ENCODE results near the gene NFIC.

NFIC gene

GRCh38 chr19:3455393-3455955 is 89.1 kb downstream of the NFIC start:
- Histone ChIP-seq H3K9ac (ENCODE audit: low read length) (no peak overlapping the region), H3K27me3 (replicated peaks; ENCODE audit: insufficient read depth, low read length) (peaks cover 82% of the 10 kb centered on the region), H2AFZ (ENCODE audit: low read length) (no peak overlapping the region), H3K36me3 (replicated peaks; ENCODE audit: insufficient read depth, low read length) (no peaks in the 10 kb centered on the region), H4K20me1 (ENCODE audit: insufficient read depth, low read length) (no peaks in the 10 kb centered on the region), H3F3A (ENCODE audit: insufficient read depth, low read length) (no peaks in the 10 kb centered on the region), H3K4me2 (ENCODE audit: low read depth, low read length) (no peak overlapping the region), H3K27ac (ENCODE audit: low read length) (no peak overlapping the region), H3K79me2 (ENCODE audit: low read length) (no peaks in the 10 kb centered on the region), H3K4me3 (ENCODE audit: low read length) (no peak overlapping the region), H3K4me1 (ENCODE audit: low read length) (peaks cover 25% of the 10 kb centered on the region), H3K9me2 (replicated peaks; ENCODE audit: insufficient read depth, low read length) (no peaks in the 10 kb centered on the region), H3K9me3 (replicated peaks; ENCODE audit: insufficient read depth, low read length) (no peaks in the 10 kb centered on the region)
- DNase-seq: no peak
- TF ChIP-seq CTCF (IDR thresholded peaks at IDR 0.05; ENCODE audit: low read length): no peak
- no peak for TF ChIP-seq EZH2phosphoT487 (IDR thresholded peaks at IDR 0.05; ENCODE audit: low read length)
- no peak for TF ChIP-seq EZH2 (optimal IDR thresholded peaks at IDR 0.05; ENCODE audit: low read depth, low read length)

GRCh38 chr19:3455960-3456601 is 89.7 kb downstream of the NFIC start:
- no peak overlapping the region for H3K9ac ChIP-seq (ENCODE audit: low read length)
- H3K4me3 ChIP-seq (ENCODE audit: low read length): no peak overlapping the region
- no peak overlapping the region for H3K4me2 ChIP-seq (ENCODE audit: low read depth, low read length)
- no peaks in the 10 kb centered on the region for H3K9me3 ChIP-seq (replicated peaks; ENCODE audit: insufficient read depth, low read length)
- H2AFZ ChIP-seq (ENCODE audit: low read length): no peak overlapping the region
- H3K27ac ChIP-seq (ENCODE audit: low read length): no peak overlapping the region
- H3F3A ChIP-seq (ENCODE audit: insufficient read depth, low read length): no peaks in the 10 kb centered on the region
- no peak for DNase-seq
- peaks cover 88% of the 10 kb centered on the region for H3K27me3 ChIP-seq (replicated peaks; ENCODE audit: insufficient read depth, low read length)
- H3K9me2 ChIP-seq (replicated peaks; ENCODE audit: insufficient read depth, low read length): no peaks in the 10 kb centered on the region
- H3K79me2 ChIP-seq (ENCODE audit: low read length): no peaks in the 10 kb centered on the region
- H3K4me1 ChIP-seq (ENCODE audit: low read length): peaks cover 20% of the 10 kb centered on the region
- no peaks in the 10 kb centered on the region for H3K36me3 ChIP-seq (replicated peaks; ENCODE audit: insufficient read depth, low read length)
- H4K20me1 ChIP-seq (ENCODE audit: insufficient read depth, low read length): no peaks in the 10 kb centered on the region
- TF ChIP-seq CTCF (IDR thresholded peaks at IDR 0.05; ENCODE audit: low read length): no peak

GRCh38 chr19:3456925-3457527 is 90.6 kb downstream of the NFIC start:
- H3K4me3 ChIP-seq (ENCODE audit: low read length): no peak overlapping the region
- no peak overlapping the region for H3K4me2 ChIP-seq (ENCODE audit: low read depth, low read length)
- H3K36me3 ChIP-seq (replicated peaks; ENCODE audit: insufficient read depth, low read length): no peaks in the 10 kb centered on the region
- peaks cover 19% of the 10 kb centered on the region for H3K4me1 ChIP-seq (ENCODE audit: low read length)
- no peaks in the 10 kb centered on the region for H3K9me2 ChIP-seq (replicated peaks; ENCODE audit: insufficient read depth, low read length)
- TF ChIP-seq EZH2phosphoT487 (IDR thresholded peaks at IDR 0.05; ENCODE audit: low read length) (no peak), EZH2 (optimal IDR thresholded peaks at IDR 0.05; ENCODE audit: low read depth, low read length) (no peak), CTCF (IDR thresholded peaks at IDR 0.05; ENCODE audit: low read length) (no peak)
- H3K27ac ChIP-seq (ENCODE audit: low read length): no peak overlapping the region
- H3K27me3 ChIP-seq (replicated peaks; ENCODE audit: insufficient read depth, low read length): peaks cover 91% of the 10 kb centered on the region
- H3F3A ChIP-seq (ENCODE audit: insufficient read depth, low read length): no peaks in the 10 kb centered on the region
- H3K9ac ChIP-seq (ENCODE audit: low read length): no peak overlapping the region
- no peaks in the 10 kb centered on the region for H3K79me2 ChIP-seq (ENCODE audit: low read length)
- no peaks in the 10 kb centered on the region for H3K9me3 ChIP-seq (replicated peaks; ENCODE audit: insufficient read depth, low read length)
- H4K20me1 ChIP-seq (ENCODE audit: insufficient read depth, low read length): no peaks in the 10 kb centered on the region
- DNase-seq: no peak
- H2AFZ ChIP-seq (ENCODE audit: low read length): no peak overlapping the region

Data from MM.1S (cell line).